Measurements from ENCODE around the gene ANKS1A. TPM values are rescaled to one million over a fixed set of nuclear protein-coding genes. Genes with fewer than 3 reads are reported as not detected.

Gene ANKS1A
- total RNA-seq, 2 experiments from 2014 or later = 6.4 to 6.9 TPM

- H3K27me3 ChIP-seq (ENCODE audit: control insufficient read depth in 1 of 2, insufficient read depth in 2 of 2, low read length in 2 of 2) = no peaks in the 10 kb centered on the region
- TF ChIP-seq, protein P1, sequence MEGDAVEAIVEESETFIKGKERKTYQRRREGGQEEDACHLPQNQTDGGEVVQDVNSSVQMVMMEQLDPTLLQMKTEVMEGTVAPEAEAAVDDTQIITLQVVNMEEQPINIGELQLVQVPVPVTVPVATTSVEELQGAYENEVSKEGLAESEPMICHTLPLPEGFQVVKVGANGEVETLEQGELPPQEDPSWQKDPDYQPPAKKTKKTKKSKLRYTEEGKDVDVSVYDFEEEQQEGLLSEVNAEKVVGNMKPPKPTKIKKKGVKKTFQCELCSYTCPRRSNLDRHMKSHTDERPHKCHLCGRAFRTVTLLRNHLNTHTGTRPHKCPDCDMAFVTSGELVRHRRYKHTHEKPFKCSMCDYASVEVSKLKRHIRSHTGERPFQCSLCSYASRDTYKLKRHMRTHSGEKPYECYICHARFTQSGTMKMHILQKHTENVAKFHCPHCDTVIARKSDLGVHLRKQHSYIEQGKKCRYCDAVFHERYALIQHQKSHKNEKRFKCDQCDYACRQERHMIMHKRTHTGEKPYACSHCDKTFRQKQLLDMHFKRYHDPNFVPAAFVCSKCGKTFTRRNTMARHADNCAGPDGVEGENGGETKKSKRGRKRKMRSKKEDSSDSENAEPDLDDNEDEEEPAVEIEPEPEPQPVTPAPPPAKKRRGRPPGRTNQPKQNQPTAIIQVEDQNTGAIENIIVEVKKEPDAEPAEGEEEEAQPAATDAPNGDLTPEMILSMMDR (IDR thresholded peaks at IDR 0.05) = no peak
- peaks cover 22% of the 10 kb centered on the region for H3K36me3 Mint-ChIP-seq (ENCODE audit: low read depth)
- POLR2A ChIA-PET = no interaction called here
- no peaks in the 10 kb centered on the region for H3K4me1 ChIP-seq (ENCODE audit: insufficient read depth, low read length)
- H3K27ac Mint-ChIP-seq = no peak overlapping the region
- intact Hi-C loops (cut with DNase I, micrococcal nuclease) = no loop called here
- DNase-seq (no peak), ATAC-seq (ENCODE audit: poor library complexity) (no peak)
- no peaks in the 10 kb centered on the region for H3K4me1 Mint-ChIP-seq (ENCODE audit: low read depth)
- H3K9me3 Mint-ChIP-seq = no peaks in the 10 kb centered on the region
- no peaks in the 10 kb centered on the region for H3K9me3 ChIP-seq (ENCODE audit: control insufficient read depth in 1 of 2, insufficient read depth in 1 of 2, low read length in 2 of 2)
- H3K36me3 ChIP-seq (ENCODE audit: insufficient read depth, low read length) = peaks cover 3% of the 10 kb centered on the region
- no peak overlapping the region for H3K4me3 Mint-ChIP-seq
- CTCF ChIA-PET = no interaction called here
- H3K27me3 Mint-ChIP-seq = no peaks in the 10 kb centered on the region
- no peak overlapping the region for H3K4me3 ChIP-seq (ENCODE audit: low read length)
- H3K27ac ChIP-seq (ENCODE audit: low read depth in 1 of 2, low read length in 2 of 2) = no peak overlapping the region
Measured at GRCh38 chr6:35036828-35037663, 148.0 kb downstream of the ANKS1A start.

GRCh38 chr6:35037664-35038038 lies 148.6 kb downstream of the ANKS1A start:
- ChIA-PET CTCF (no interaction called here), POLR2A (no interaction called here)
- ATAC-seq (ENCODE audit: poor library complexity) = no peak
- TF ChIP-seq, protein P1 (IDR thresholded peaks at IDR 0.05) = no peak
- H3K9me3 Mint-ChIP-seq = no peaks in the 10 kb centered on the region
- no peak overlapping the region for H3K4me3 Mint-ChIP-seq
- Histone ChIP-seq H3K36me3 (ENCODE audit: insufficient read depth, low read length) (peaks cover 3% of the 10 kb centered on the region), H3K27me3 (ENCODE audit: control insufficient read depth in 1 of 2, insufficient read depth in 2 of 2, low read length in 2 of 2) (no peaks in the 10 kb centered on the region), H3K4me1 (ENCODE audit: insufficient read depth, low read length) (no peaks in the 10 kb centered on the region), H3K27ac (ENCODE audit: low read depth in 1 of 2, low read length in 2 of 2) (no peak overlapping the region), H3K9me3 (ENCODE audit: control insufficient read depth in 1 of 2, insufficient read depth in 1 of 2, low read length in 2 of 2) (no peaks in the 10 kb centered on the region), H3K4me3 (ENCODE audit: low read length) (no peak overlapping the region)
- DNase-seq = no peak
- H3K27me3 Mint-ChIP-seq = no peaks in the 10 kb centered on the region
- peaks cover 22% of the 10 kb centered on the region for H3K36me3 Mint-ChIP-seq (ENCODE audit: low read depth)
- intact Hi-C loops (cut with DNase I, micrococcal nuclease) = no loop called here
- no peaks in the 10 kb centered on the region for H3K4me1 Mint-ChIP-seq (ENCODE audit: low read depth)
- H3K27ac Mint-ChIP-seq = no peak overlapping the region

DNA sequence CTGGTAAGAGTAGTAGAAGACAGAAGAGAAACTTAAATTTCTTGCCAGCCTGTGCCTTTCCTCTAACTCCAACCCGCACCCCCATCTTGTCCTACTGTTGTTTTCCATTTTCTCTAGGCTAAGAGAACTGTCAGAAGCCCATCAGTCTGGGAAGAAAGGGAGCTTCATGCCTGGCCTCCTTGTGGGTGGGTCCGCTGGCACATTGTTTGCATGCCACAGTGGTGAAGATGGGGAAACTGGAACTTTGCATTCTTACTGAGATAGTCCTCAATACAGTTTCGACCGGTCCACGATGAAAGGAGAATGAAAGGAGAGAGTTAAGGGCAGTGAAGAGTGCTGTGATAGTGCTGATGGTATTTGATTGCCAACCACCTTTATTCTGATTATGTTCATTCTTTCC lies 149.0 kb downstream of the ANKS1A start:
- Histone ChIP-seq H3K4me3 (ENCODE audit: low read length) (no peak overlapping the region), H3K27me3 (ENCODE audit: control insufficient read depth in 1 of 2, insufficient read depth in 2 of 2, low read length in 2 of 2) (no peaks in the 10 kb centered on the region), H3K27ac (ENCODE audit: low read depth in 1 of 2, low read length in 2 of 2) (no peak overlapping the region), H3K4me1 (ENCODE audit: insufficient read depth, low read length) (no peaks in the 10 kb centered on the region), H3K36me3 (ENCODE audit: insufficient read depth, low read length) (peaks cover 3% of the 10 kb centered on the region), H3K9me3 (ENCODE audit: control insufficient read depth in 1 of 2, insufficient read depth in 1 of 2, low read length in 2 of 2) (no peaks in the 10 kb centered on the region)
- no peak for ATAC-seq (ENCODE audit: poor library complexity)
- no peaks in the 10 kb centered on the region for H3K4me1 Mint-ChIP-seq (ENCODE audit: low read depth)
- H3K36me3 Mint-ChIP-seq (ENCODE audit: low read depth) = peaks cover 22% of the 10 kb centered on the region
- intact Hi-C loops (cut with DNase I, micrococcal nuclease) = no loop called here
- POLR2A ChIA-PET = no interaction called here
- H3K27ac Mint-ChIP-seq = no peak overlapping the region
- no peaks in the 10 kb centered on the region for H3K27me3 Mint-ChIP-seq
- H3K9me3 Mint-ChIP-seq = no peaks in the 10 kb centered on the region
- CTCF ChIA-PET = no interaction called here
- H3K4me3 Mint-ChIP-seq = no peak overlapping the region
- no peak for DNase-seq
- TF ChIP-seq, protein P1 (IDR thresholded peaks at IDR 0.05) = no peak
